ENCODE results near the gene ZNF277. TPM values are rescaled to one million over a fixed set of nuclear protein-coding genes. Genes with fewer than 3 reads are reported as not detected.

Gene ZNF277
- total and polyA plus RNA-seq, 2 experiments from 2014 or later: 10.0 to 34.6 TPM

DNA sequence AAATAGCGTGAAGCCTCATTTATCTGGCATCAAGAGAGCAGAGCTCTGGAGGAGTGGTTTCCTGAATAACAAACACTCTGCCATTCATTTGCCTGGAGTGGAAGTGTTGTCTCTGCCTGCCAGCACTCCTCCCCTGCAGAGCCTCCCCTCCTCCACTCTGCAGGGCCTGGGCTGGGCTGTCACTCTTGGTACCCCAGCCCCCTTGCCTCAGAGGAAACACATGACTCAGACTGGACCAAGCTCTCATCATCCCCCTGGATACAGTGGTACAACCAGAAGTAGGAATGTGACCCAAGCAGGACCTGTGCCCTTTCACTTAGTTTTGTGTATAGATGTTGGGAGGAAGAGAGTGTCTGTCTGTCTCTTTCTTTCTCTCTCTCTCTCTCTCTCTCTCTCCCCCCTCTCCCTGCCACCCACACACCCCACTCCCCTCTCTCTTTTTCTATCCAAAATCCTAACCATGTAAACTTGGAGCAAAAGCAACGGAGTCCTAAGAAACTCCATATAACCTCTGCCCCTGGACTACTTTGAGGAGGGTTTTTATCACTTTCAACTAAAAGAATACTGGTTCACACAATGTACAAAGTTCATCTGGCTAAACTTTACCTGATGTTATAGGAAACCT is 44.2 kb upstream of the ZNF277 start:
- peak overlapping the region; percentile 36 for H3K4me2 ChIP-seq
- H3K36me3 ChIP-seq (replicated peaks; ENCODE audit: insufficient read depth, low read depth): no peaks in the 10 kb centered on the region
- no peaks in the 10 kb centered on the region for H3K27me3 ChIP-seq
- no peaks in the 10 kb centered on the region for H3K9me3 ChIP-seq (ENCODE audit: low read depth)
- TF ChIP-seq EZH2phosphoT487 (IDR thresholded peaks at IDR 0.05; ENCODE audit: low read depth, severe bottlenecking, unreplicated experiment) (no peak), EZH2 (IDR thresholded peaks at IDR 0.05; ENCODE audit: borderline replicate concordance) (no peak), CTCF (IDR thresholded peaks at IDR 0.05; ENCODE audit: poor library complexity) (no peak)
- peaks cover 34% of the 10 kb centered on the region for H3K4me1 ChIP-seq (ENCODE audit: insufficient read depth)
- peaks cover 2% of the 10 kb centered on the region for H4K20me1 ChIP-seq (ENCODE audit: insufficient read depth, poor library complexity, severe bottlenecking)
- no peak overlapping the region for H3K4me3 ChIP-seq
- H2AFZ ChIP-seq: no peak overlapping the region
- H3K27ac ChIP-seq: peak overlapping the region; percentile 45
- H3K9me2 ChIP-seq (replicated peaks; ENCODE audit: insufficient read depth): no peaks in the 10 kb centered on the region
- H3K79me2 ChIP-seq: peaks cover 36% of the 10 kb centered on the region
- peak; percentile 65 for DNase-seq (ENCODE audit: low spot score)
- 19% methylated on average over 2 of the region's 2 CpGs for WGBS (ENCODE audit: low lambda C conversion rate, missing lambda C conversion rate)

DNA sequence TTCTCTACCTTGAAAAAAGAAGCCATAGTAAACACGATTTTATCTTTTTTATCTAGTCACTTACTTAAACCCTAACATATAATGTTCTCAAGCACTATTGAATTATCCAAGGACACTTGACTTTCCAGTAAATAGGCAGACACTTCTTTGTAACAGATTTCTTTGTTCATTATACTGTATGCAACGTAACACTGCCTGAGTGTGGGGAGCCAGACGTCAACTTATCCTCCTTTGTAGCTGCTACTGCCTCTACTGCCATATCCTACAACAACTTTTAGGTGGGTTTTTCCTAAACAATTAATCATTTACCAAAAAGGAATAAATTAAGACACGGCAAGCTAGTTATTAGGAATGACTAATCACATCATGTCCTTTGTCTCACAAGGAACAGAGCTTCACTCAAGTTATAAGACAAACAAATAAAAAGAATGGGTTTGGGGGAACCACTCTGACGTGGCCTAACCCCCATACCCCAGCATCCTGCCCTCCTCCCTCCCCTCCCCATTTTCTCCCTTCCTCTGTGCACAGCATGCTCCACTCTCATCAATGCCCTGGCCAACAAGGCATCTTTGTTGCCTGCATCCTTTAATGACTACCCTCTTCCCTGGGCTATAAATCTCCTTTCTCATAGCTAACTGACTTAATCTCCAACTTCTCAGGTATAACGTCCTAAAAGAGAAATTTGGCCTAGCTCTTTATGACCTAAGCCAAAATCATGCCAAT is 43.5 kb upstream of the ZNF277 start:
- H4K20me1 ChIP-seq (ENCODE audit: insufficient read depth, poor library complexity, severe bottlenecking): peaks cover 2% of the 10 kb centered on the region
- no peak overlapping the region for H3K4me3 ChIP-seq
- TF ChIP-seq EZH2 (IDR thresholded peaks at IDR 0.05; ENCODE audit: borderline replicate concordance) (no peak), EZH2phosphoT487 (IDR thresholded peaks at IDR 0.05; ENCODE audit: low read depth, severe bottlenecking, unreplicated experiment) (no peak), CTCF (IDR thresholded peaks at IDR 0.05; ENCODE audit: poor library complexity) (no peak)
- no peaks in the 10 kb centered on the region for H3K9me3 ChIP-seq (ENCODE audit: low read depth)
- no peak for DNase-seq (ENCODE audit: low spot score)
- peak overlapping the region; percentile 45 for H3K27ac ChIP-seq
- peaks cover 34% of the 10 kb centered on the region for H3K4me1 ChIP-seq (ENCODE audit: insufficient read depth)
- H3K36me3 ChIP-seq (replicated peaks; ENCODE audit: insufficient read depth, low read depth): no peaks in the 10 kb centered on the region
- H3K4me2 ChIP-seq: peak overlapping the region; percentile 36
- no peaks in the 10 kb centered on the region for H3K27me3 ChIP-seq
- no peak overlapping the region for H2AFZ ChIP-seq
- H3K9me2 ChIP-seq (replicated peaks; ENCODE audit: insufficient read depth): no peaks in the 10 kb centered on the region
- 51% methylated on average over 6 of the region's 6 CpGs for WGBS (ENCODE audit: low lambda C conversion rate, missing lambda C conversion rate)
- H3K79me2 ChIP-seq: peaks cover 29% of the 10 kb centered on the region

GRCh38 chr7:112167147-112167546 is 39.3 kb upstream of the ZNF277 start:
- Histone ChIP-seq H3K9me2 (replicated peaks; ENCODE audit: insufficient read depth) (no peaks in the 10 kb centered on the region), H3K9me3 (ENCODE audit: low read depth) (no peaks in the 10 kb centered on the region), H4K20me1 (ENCODE audit: insufficient read depth, poor library complexity, severe bottlenecking) (no peaks in the 10 kb centered on the region), H3K27ac (no peak overlapping the region), H3K27me3 (no peaks in the 10 kb centered on the region), H3K4me3 (no peak overlapping the region), H2AFZ (no peak overlapping the region), H3K36me3 (replicated peaks; ENCODE audit: insufficient read depth, low read depth) (no peaks in the 10 kb centered on the region), H3K79me2 (peaks cover 36% of the 10 kb centered on the region), H3K4me2 (no peak overlapping the region), H3K4me1 (ENCODE audit: insufficient read depth) (peaks cover 12% of the 10 kb centered on the region)
- DNase-seq (ENCODE audit: low spot score): no peak
- TF ChIP-seq EZH2phosphoT487 (IDR thresholded peaks at IDR 0.05; ENCODE audit: low read depth, severe bottlenecking, unreplicated experiment) (no peak), EZH2 (IDR thresholded peaks at IDR 0.05; ENCODE audit: borderline replicate concordance) (no peak), CTCF (IDR thresholded peaks at IDR 0.05; ENCODE audit: poor library complexity) (no peak)
- WGBS (ENCODE audit: low lambda C conversion rate, missing lambda C conversion rate): 97% methylated on average over 3 of the region's 3 CpGs

Data from hepatocyte (in vitro differentiated cells).